A549 (cell line): ENCODE measurements around the gene KLK11. TPM values are rescaled to one million over a fixed set of nuclear protein-coding genes. Genes with fewer than 3 reads are reported as not detected.

Experiments used
- ATAC-seq, 2 experiments: fragments of 200-7000 bp in 1 of 2; fragments of >200 bp in 1 of 2; cut with Nextera tagmentation in 1 of 2; cut with Tn5 transposase in 1 of 2; 3 replicates each; pipeline versions ENCODE4 v1.8.0 to v1.9.1; 2018 to 2020; ENCODE audit warnings: mild to moderate bottlenecking in 1 of 2, moderate library complexity in 1 of 2
- CTCF ChIA-PET: fragments of 300-600 bp; sonication (Branson Sonifier 250); formaldehyde crosslinking; extraction: SDS; loops from one replicate; lab custom pipeline; 2021; ENCODE audit warnings: antibody characterized with exemption, inconsistent platforms; lab: Yijun Ruan, JAX
- POLR2A ChIA-PET: fragments of 350-600 bp; formaldehyde crosslinking; extraction: SDS; loops from one replicate; lab custom pipeline; 2021; ENCODE audit warnings: antibody characterized with exemption, inconsistent platforms; lab: Yijun Ruan, JAX
- DNase-seq, 2 experiments: peaks; one replicate each; pipeline versions ENCODE4 v3.0.0 to v3.0.0-alpha.2; 2011 to 2016; ENCODE audit warnings: low read depth in 1 of 2, low spot score in 1 of 2
- FAIRE-seq: peaks from 2 replicates; lab custom pipeline; 2011; peaks lifted over from hg19 to GRCh38; lab: Jason Lieb, UNC
- H3K27ac ChIP-seq, 2 experiments: fragments of >200 bp; sonication (Bioruptor Twin); formaldehyde crosslinking; 3 replicates each; pipeline ENCODE4 v1.5.1; 2016 to 2017
- H3K4me1 ChIP-seq: fragments of >200 bp; sonication (Bioruptor Twin); formaldehyde crosslinking; 3 replicates; pipeline ENCODE4 v1.6.1; 2016
- H3K4me2 ChIP-seq: fragments of >200 bp; sonication (Bioruptor Twin); formaldehyde crosslinking; 3 replicates; pipeline ENCODE4 v1.6.1; 2016
- H3K4me3 ChIP-seq: fragments of >200 bp; sonication (Bioruptor Twin); formaldehyde crosslinking; 3 replicates; pipeline ENCODE4 v1.5.1; 2016
- H3K9me3 ChIP-seq: fragments of >200 bp; sonication (Bioruptor Twin); formaldehyde crosslinking; 3 replicates; pipeline ENCODE4 v1.6.1; 2016
- CEBPB ChIP-seq, 2 experiments: fragments of >200 bp in 1 of 2; sonication (Bioruptor Twin) in 1 of 2; formaldehyde crosslinking in 1 of 2; IDR thresholded peaks; 2 replicates each; pipeline ENCODE4 v1.6.1; 2012 to 2016
- CHD2 ChIP-seq: fragments of 150-350 bp; IDR thresholded peaks from 2 replicates; pipeline ENCODE4 v1.6.1; 2014; ENCODE audit warnings: low read length; ENCODE audit not compliant: partially characterized antibody
- EHF ChIP-seq: fragments of 250-450 bp; sonication (Bioruptor Pico); IDR thresholded peaks from 2 replicates; pipeline ENCODE4 v1.5.0; 2020; ENCODE audit warnings: mild to moderate bottlenecking
- ELK1 ChIP-seq: fragments of 150-350 bp; IDR thresholded peaks from 2 replicates; pipeline ENCODE4 v1.6.1; 2014; ENCODE audit warnings: low read depth, mild to moderate bottlenecking, low read length
- EP300 ChIP-seq, 2 experiments: fragments of >200 bp; sonication (Bioruptor Twin); formaldehyde crosslinking; IDR thresholded peaks; 2 replicates in 1 of 2; 3 replicates in 1 of 2; pipeline ENCODE4 v1.6.1; 2016 to 2017
- FOSB ChIP-seq: fragments of 250-450 bp; sonication (Bioruptor Pico); IDR thresholded peaks from 2 replicates; pipeline ENCODE4 v1.5.0; 2020; ENCODE audit warnings: mild to moderate bottlenecking, moderate library complexity
- HEYL ChIP-seq: fragments of 250-450 bp; sonication (Bioruptor Pico); IDR thresholded peaks from 2 replicates; pipeline ENCODE4 v1.8.0; 2021; ENCODE audit warnings: mild to moderate bottlenecking, moderate library complexity
- HOXB13 ChIP-seq: fragments of 250-450 bp; sonication (Bioruptor Pico); IDR thresholded peaks from 2 replicates; pipeline ENCODE4 v1.5.0; 2020; ENCODE audit warnings: low read depth, mild to moderate bottlenecking, moderate library complexity
- JUNB ChIP-seq: fragments of >200 bp; sonication (Bioruptor Twin); formaldehyde crosslinking; IDR thresholded peaks from 2 replicates; pipeline ENCODE4 v1.6.1; 2016
- REST ChIP-seq: fragments of 200-600 bp; sonication (generic); IDR thresholded peaks from 2 replicates; pipeline ENCODE4 v1.6.1; 2016; ENCODE audit warnings: antibody characterized with exemption, mild to moderate bottlenecking, moderate library complexity
- RFX5 ChIP-seq: fragments of 450-650 bp; IDR thresholded peaks from 2 replicates; pipeline ENCODE4 v1.7.1; 2014; ENCODE audit warnings: antibody characterized with exemption, mild to moderate bottlenecking, moderate library complexity
- RNF2 ChIP-seq: fragments of 200-600 bp; sonication (generic); IDR thresholded peaks from 2 replicates; pipeline ENCODE4 v1.6.1; 2016; ENCODE audit warnings: low read depth, mild to moderate bottlenecking, antibody characterized with exemption, moderate library complexity, borderline replicate concordance
- ZC3H11A ChIP-seq: fragments of 450-650 bp; IDR thresholded peaks from 2 replicates; pipeline ENCODE4 v1.6.1; 2014; ENCODE audit warnings: antibody characterized with exemption, mild to moderate bottlenecking
- ZFP36 ChIP-seq: fragments of 450-650 bp; IDR thresholded peaks from 2 replicates; pipeline ENCODE4 v1.6.1; 2014; ENCODE audit warnings: borderline replicate concordance; ENCODE audit not compliant: partially characterized antibody
- WGBS: methylation state at CpG from one replicate; pipeline ENCODE4 v1.1.6; 2017; ENCODE audit errors: missing lambda C conversion rate; 5-methylcytosine and 5-hydroxymethylcytosine counted together
- polyA plus RNA-seq, 4 experiments: library from polyadenylated mRNA; depleted of rRNA in 3 of 4; stranded (reverse); fragments of >200 nt; fragmentation: RNase III in 1 of 4; extraction: RNeasy Plus Mini Kit Qiagen cat#74134 plus additional on column Dnase treatment in 1 of 4; gene quantifications; 2 replicates in 3 of 4; 3 replicates in 1 of 4; pipeline ENCODE4 v1.2.3, GENCODE V29; 2011 to 2017

Gene KLK11
- polyA plus RNA-seq, 2 of the 4 experiments (the other 2 are of a cell fraction): not detected

- TF ChIP-seq REST (no peak), HEYL (no peak), JUNB (no peak), CEBPB (IDR thresholded peaks at IDR 0.05) (no peak), RNF2 (0 out of 2 replicates have a peak, but pooled peaks have one; percentile 53)
Observed at GRCh38 chr19:51016798-51017683, 9.4 kb downstream of the KLK11 start (continued).

- TF ChIP-seq FOSB (CRISPR knock-in tag): no peak
- no peak for TF ChIP-seq EP300 (IDR thresholded peaks at IDR 0.05)
- TF ChIP-seq RFX5: no peak
- no peak for TF ChIP-seq RNF2
- CTCF ChIA-PET: interaction anchor here (1.0 to 8.8 kb wide), 18 partner anchors 13 to 304 kb away, joined by 3 to 147 read pairs (median 6); partner anchors contain the start of gene KLK8
- DNase-seq: no peak
- Histone ChIP-seq H3K4me3 (no peak overlapping the region), H3K4me1 (peaks cover 23% of the 10 kb centered on the region), H3K27ac (no peak overlapping the region), H3K4me2 (no peak overlapping the region), H3K9me3 (no peaks in the 10 kb centered on the region)
- no peak for ATAC-seq
- 66% methylated on average over 19 of the region's 19 CpGs for WGBS
- POLR2A ChIA-PET: no interaction called here
- FAIRE-seq: no peak
Observed at GRCh38 chr19:51015691-51016267, 10.6 kb downstream of the KLK11 start.

- DNase-seq (no peak), ATAC-seq (no peak)
- peaks cover 19% of the 10 kb centered on the region for H3K4me1 ChIP-seq
- no peak overlapping the region for H3K27ac ChIP-seq
- H3K4me2 ChIP-seq: no peak overlapping the region
- no peak overlapping the region for H3K4me3 ChIP-seq
- CTCF ChIA-PET: interaction anchor here (1.0 to 1.6 kb wide), 3 partner anchors 80 to 117 kb away, joined by 3 read pairs; no protein-coding TSS in a partner anchor
- no peaks in the 10 kb centered on the region for H3K9me3 ChIP-seq
- TF ChIP-seq ZFP36 (peak; percentile 25), HOXB13 (CRISPR knock-in tag) (no peak)
- TF ChIP-seq, all 56 proteins: peak for 1
- WGBS: 53% methylated on average over 6 of the region's 6 CpGs
- POLR2A ChIA-PET: no interaction called here
- FAIRE-seq: no peak
Observed at GRCh38 chr19:51014242-51014641, 12.2 kb downstream of the KLK11 start.

GRCh38 chr19:51012661-51013190, 13.7 kb downstream of the KLK11 start:
- Histone ChIP-seq H3K4me1 (peaks cover 4% of the 10 kb centered on the region; the same call in 1 of the 3 replicates), H3K27ac (no peak overlapping the region), H3K4me2 (no peak overlapping the region), H3K9me3 (no peaks in the 10 kb centered on the region), H3K4me3 (no peak overlapping the region)
- DNase-seq: no peak
- ATAC-seq: no peak
- FAIRE-seq: no peak
- TF ChIP-seq ZFP36 (peak; percentile 84), EHF (no peak), ELK1 (no peak), ZC3H11A (no peak), CHD2 (no peak)
- POLR2A ChIA-PET: no interaction called here
- WGBS: 36% methylated on average over 12 of the region's 12 CpGs
- CTCF ChIA-PET: interaction anchor here (0.7 to 4.3 kb wide), 9 partner anchors 9 to 146 kb away, joined by 3 to 16 read pairs (median 5); no protein-coding TSS in a partner anchor
